HG03378 (cell line): ENCODE data around the gene EDEM2.
"Not testable (repeated sequence)": the region's sequence is repeated elsewhere in the genome, so short reads cannot be mapped to it uniquely, and the experiment has no call there.

ENCODE experiments used
- ATAC-seq: cut with Tn5 transposase; IDR thresholded peaks from one replicate; pipeline ENCODE4 v1.9.1; 2021; ENCODE audit warnings: mild to moderate bottlenecking, moderate library complexity; ENCODE audit not compliant: unreplicated experiment

Gene EDEM2

GRCh38 chr20:35133735-35134134, 13.4 kb downstream of the EDEM2 start:
- ATAC-seq: no peak

DNA sequence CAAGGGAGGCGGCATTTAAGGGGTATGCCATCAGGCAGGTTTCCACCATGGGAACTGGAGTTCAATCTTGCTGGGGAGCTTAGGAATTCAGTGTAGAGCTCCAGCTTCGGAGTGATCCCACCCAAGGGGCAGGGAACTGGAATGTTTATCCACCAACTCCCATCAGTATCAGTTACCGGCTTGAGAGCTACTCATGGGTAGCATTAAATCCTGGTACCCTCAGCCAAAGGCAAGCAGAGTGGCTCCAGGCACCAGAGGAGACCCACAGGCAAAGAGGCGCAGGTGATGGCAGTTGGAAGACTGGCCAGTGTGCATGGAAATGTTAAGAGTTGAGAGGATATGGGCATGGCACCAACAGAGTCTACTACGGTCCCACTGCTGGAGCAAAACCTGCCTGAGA, 14.1 kb downstream of the EDEM2 start:
- no peak for ATAC-seq

- ATAC-seq: no peak
Observed at GRCh38 chr20:35131934-35132333, 15.2 kb downstream of the EDEM2 start.

GRCh38 chr20:35129647-35130069, 17.5 kb downstream of the EDEM2 start:
- ATAC-seq: no peak

- ATAC-seq: no peak
Observed at GRCh38 chr20:35125753-35126152, 21.4 kb downstream of the EDEM2 start.

DNA sequence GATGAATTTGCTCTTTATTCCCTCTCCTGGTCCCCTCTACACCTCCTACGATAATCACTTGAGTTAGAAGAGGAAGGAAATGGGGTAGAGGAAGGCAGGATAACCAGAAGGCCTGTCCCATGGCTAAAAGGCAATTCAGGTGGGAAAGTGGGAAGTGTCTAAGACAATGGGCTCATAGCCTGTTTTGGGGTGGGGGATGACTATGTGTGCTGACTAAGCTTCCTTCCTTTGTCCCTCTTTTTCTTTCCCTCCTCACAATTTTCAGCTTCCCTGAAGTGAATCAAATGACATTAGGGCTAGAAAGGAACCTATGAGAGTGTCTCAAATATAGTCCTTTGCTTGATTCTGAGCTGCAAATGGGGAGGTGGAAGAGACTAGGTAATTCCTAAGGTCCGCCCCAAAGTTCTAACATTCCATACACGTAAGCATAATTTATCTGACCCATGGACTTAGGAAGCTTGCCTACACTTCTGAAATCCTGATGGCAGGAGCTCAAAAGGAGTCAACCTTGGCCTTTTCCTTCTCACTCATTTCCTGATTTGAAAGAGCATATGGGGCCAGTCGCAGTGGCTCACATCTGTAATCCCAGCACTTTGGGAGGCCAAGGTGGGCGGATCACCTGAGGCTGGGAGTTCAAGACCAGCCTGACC, 24.3 kb downstream of the EDEM2 start:
- ATAC-seq: no peak

DNA sequence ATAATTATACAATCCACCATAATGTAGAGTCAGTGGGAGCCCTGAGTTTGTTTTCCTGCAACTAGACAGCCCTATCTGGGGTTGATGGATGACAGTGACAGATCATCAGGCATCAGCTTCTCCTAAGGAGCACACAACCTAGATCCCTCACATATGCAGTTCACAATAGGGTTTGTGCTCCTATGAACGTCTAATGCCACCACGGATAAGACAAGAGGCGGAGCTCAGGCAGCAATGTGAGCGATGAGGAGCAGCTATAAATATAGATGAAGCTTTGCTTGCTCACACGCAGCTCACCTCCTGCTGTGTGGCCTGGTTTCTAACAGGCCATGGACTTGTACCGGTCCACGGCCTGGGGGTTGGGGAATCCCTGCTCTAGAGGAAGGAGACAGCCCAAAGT, 25.9 kb downstream of the EDEM2 start:
- ATAC-seq: no peak

GRCh38 chr20:35120012-35120701, 27.0 kb downstream of the EDEM2 start:
- no peak for ATAC-seq

DNA sequence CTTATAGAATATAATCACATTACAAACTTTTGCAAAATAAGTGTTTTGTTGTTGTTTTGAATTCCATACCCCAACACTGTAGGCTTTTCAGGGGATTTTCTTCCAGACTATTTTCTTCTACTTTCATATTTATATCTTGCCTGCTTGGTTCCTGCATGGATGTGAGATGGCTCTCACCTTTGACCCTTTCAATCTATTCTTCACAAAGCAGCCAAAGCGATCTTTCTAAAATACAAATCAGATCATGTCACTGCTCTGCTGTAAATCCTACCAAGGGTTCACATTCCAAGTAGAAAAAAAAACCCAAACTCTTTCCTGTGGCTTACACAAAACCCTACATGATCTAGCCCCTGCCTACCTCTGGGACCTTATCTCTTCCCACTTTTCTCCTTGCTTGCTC, 29.5 kb downstream of the EDEM2 start:
- ATAC-seq: no peak

DNA sequence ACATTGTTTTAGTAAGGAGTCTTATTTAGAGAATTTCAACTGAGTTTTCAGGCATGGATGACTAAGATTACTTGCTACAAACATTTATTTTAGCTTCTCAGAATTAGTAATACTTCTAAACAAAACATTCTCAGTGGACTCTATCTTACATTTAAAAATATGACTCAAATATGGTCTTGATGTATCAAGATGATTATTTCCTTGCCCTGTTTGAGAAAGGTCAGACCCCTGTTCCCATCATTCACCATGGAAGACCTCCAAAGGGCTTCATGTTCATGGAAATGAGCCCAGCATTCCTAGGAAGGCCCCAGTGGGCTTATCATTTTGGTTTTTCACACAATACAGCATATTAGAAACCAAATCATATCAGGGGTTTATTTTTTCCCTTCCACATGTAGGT, 29.9 kb downstream of the EDEM2 start:
- ATAC-seq: no peak

DNA sequence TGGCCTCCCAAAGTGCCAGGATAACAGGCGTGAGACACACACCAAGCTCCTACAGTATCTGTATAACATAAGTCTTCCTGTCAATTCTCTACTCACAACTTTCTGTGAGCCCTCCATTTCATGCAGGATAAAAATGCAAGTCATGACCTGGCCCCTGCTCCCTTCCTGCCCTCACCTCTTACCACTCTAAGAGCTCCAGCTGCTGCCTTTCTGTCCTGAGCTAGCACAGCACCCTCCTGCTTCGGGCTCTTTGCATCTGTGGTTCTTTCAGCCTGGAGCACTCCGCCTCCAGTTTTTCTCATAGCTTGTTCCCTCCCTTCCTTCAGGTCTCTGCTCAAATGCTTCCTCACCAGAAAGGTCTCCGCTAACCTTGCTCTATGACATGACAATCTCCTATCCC, 30.9 kb downstream of the EDEM2 start:
- no peak for ATAC-seq

- ATAC-seq: no peak
Observed at GRCh38 chr20:35115606-35116005, 31.5 kb downstream of the EDEM2 start.

DNA sequence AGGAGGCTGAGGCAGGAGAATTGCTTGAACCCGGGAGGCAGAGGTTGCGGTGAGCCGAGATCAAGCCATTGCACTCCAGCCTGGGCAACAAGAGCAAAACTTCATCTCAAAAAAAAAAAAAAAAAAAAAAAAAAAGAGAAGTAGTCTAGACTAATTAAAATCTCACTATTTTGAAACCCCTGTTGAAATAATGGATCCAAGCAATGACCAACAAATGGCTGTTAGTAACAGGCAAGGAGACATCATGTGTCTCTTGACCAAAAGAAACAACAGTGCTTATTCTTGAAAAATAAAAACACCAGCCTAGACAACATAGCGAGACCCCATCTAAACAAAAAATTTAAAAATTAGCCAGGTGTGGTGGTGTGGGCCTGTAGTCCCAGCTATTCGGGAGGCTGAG, 34.9 kb downstream of the EDEM2 start:
- not testable (repeated sequence) for ATAC-seq

DNA sequence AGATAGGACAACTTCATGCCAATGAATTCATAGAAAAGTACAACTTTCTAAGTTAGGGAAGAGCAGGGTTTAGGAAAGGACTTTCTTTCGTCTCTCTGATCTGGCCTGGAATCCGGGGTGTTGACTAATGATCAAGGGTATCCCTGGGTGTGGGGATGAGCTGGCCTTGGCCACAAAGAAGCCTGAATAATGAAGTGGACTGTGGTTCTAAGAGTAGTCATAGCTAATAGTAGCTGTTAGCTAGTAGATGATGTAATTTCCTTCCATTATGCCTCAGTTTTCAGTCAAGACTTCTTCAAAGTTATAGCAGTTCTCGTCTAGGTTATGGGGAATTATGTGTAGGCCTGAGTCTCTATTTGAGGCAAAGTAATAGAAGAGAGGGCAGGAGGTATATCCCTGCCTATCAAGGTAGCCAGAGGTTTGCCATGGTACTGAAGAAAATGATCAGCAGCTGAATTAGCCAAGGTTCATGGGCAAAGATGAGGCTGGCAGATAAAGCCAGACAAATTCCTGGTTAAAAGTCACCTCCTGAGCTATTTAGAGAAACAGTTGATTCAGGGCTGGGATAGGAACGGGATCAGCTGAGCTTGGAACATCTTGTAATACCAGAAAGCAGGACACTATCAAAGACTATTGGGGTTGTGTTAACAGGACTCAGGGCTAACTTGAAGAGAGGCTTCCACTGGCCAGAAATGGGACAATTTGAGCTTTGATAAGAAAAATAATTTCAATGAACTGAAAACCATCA, 35.8 kb downstream of the EDEM2 start:
- no peak for ATAC-seq

- ATAC-seq: no peak
Observed at GRCh38 chr20:35108921-35109320, 38.2 kb downstream of the EDEM2 start.

DNA sequence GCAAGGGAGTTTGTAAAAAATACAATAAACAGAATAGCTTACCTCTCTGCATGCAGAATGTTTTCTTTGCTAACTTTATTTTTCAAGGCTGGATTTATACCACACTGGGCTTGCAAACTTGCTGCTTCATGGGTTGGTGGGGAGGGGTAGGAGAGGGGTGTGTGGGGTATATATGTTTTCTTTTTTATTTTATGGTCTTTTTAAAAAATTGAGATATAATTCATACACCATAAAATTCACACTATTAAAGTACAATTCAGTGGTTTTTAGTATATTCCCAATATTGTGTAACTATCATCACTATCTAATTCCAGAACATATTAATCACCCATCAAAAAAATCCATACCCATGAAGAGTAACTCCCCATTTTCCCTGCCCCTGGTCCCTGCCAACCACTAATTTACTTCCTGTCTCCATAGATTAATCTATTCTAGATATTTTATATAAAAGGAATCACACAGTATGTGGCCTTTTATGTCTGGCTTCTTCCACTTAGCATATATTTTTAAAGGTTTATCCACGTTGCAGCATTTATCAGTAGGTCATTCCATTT, 40.2 kb downstream of the EDEM2 start:
- no peak for ATAC-seq

GRCh38 chr20:35104685-35105295, 42.3 kb downstream of the EDEM2 start:
- ATAC-seq: no peak

GRCh38 chr20:35101620-35102019, 45.5 kb downstream of the EDEM2 start:
- no peak for ATAC-seq

- no peak for ATAC-seq
Observed at GRCh38 chr20:35093267-35093884, 53.8 kb downstream of the EDEM2 start.

- peak; percentile 79 for ATAC-seq
Observed at GRCh38 chr20:35092524-35093266, 54.4 kb downstream of the EDEM2 start, which contains the start of gene TRPC4AP. Gene TRPC4AP (minus strand): TSS chr20:35092807. CDS start chr20:35092781, 26 bp downstream.
